IMR-90 (cell line): ENCODE data around the gene IGF1R. TPM values are rescaled to one million over a fixed set of nuclear protein-coding genes. Genes with fewer than 3 reads are reported as not detected.

Experiments
- ATAC-seq: fragments of 200-7000 bp; cut with Tn5 transposase; 2 replicates; pipeline ENCODE4 v1.9.1; 2020; ENCODE audit warnings: low read depth, mild to moderate bottlenecking, moderate library complexity
- BruUV-seq: library from RNA; stranded (reverse); fragments of 400-500 nt; replicated peaks from 2 replicates; lab custom pipeline; 2021; lab: Mats Ljungman, UMichigan
- CTCF ChIA-PET: fragments of 300-600 bp; formaldehyde crosslinking; extraction: SDS; loops from one replicate; lab custom pipeline; 2021; ENCODE audit warnings: antibody characterized with exemption; lab: Yijun Ruan, JAX
- POLR2A ChIA-PET: fragments of 300-600 bp; sonication (Branson Sonifier 250); formaldehyde crosslinking; loops from one replicate; lab custom pipeline; 2022; ENCODE audit warnings: antibody characterized with exemption; ENCODE audit not compliant: unreplicated experiment; lab: Charles Lee
- DNase-seq: peaks from one replicate; pipeline ENCODE4 v3.0.0; 2013
- H2AFZ ChIP-seq: replicated peaks from 2 replicates; pipeline ENCODE3; 2013; ENCODE audit warnings: low read length, mild to moderate bottlenecking; ENCODE audit not compliant: poor library complexity
- H2AK5ac ChIP-seq: 2 replicates; pipeline ENCODE4 v1.6.1; 2013; ENCODE audit warnings: low read depth, low read length, inconsistent platforms
- H2AK9ac ChIP-seq: replicated peaks from 2 replicates; pipeline ENCODE3; 2013; ENCODE audit warnings: mild to moderate bottlenecking, low read depth, low read length, moderate library complexity; ENCODE audit not compliant: poor library complexity
- H2BK120ac ChIP-seq: 2 replicates; pipeline ENCODE4 v1.6.1; 2013; ENCODE audit warnings: low read depth, low read length, inconsistent platforms
- H2BK15ac ChIP-seq: 3 replicates; pipeline ENCODE4 v1.6.1; 2013; ENCODE audit warnings: low read depth, low read length, inconsistent platforms
- H2BK20ac ChIP-seq: 2 replicates; pipeline ENCODE4 v1.6.1; 2013; ENCODE audit warnings: low read depth, mild to moderate bottlenecking, inconsistent platforms, low read length, moderate library complexity
- H2BK5ac ChIP-seq: 2 replicates; pipeline ENCODE4 v1.6.1; 2013; ENCODE audit warnings: mild to moderate bottlenecking, low read depth, low read length, inconsistent platforms; ENCODE audit not compliant: poor library complexity, severe bottlenecking
- H3K14ac ChIP-seq: replicated peaks from 2 replicates; pipeline ENCODE4 v1.6.1; 2013; ENCODE audit warnings: low read depth, low read length, inconsistent platforms
- H3K18ac ChIP-seq: 2 replicates; pipeline ENCODE4 v1.6.1; 2013; ENCODE audit warnings: low read depth, low read length, control low read depth
- H3K23ac ChIP-seq: 2 replicates; pipeline ENCODE4 v1.6.1; 2013; ENCODE audit warnings: low read depth, low read length, inconsistent platforms
- H3K27ac ChIP-seq: 2 replicates; pipeline ENCODE4 v1.5.1; 2013; ENCODE audit warnings: mild to moderate bottlenecking, control low read depth, low read length; ENCODE audit not compliant: insufficient read depth
- H3K27me3 ChIP-seq: 2 replicates; pipeline ENCODE4 v1.6.1; 2013; ENCODE audit warnings: low read length; ENCODE audit not compliant: control insufficient read depth, insufficient read depth
- H3K36me3 ChIP-seq: 2 replicates; pipeline ENCODE4 v1.6.1; 2013; ENCODE audit warnings: low read length, mixed read lengths; ENCODE audit not compliant: control insufficient read depth, insufficient read depth
- H3K4ac ChIP-seq: 2 replicates; pipeline ENCODE4 v1.6.1; 2013; ENCODE audit warnings: low read depth, low read length, inconsistent platforms
- H3K4me1 ChIP-seq: 2 replicates; pipeline ENCODE4 v1.6.1; 2013; ENCODE audit warnings: low read length, mixed read lengths; ENCODE audit not compliant: control insufficient read depth, insufficient read depth
- H3K4me2 ChIP-seq: 2 replicates; pipeline ENCODE4 v1.6.1; 2013; ENCODE audit warnings: low read depth, mild to moderate bottlenecking, control low read depth, low read length, moderate library complexity
- H3K4me3 ChIP-seq: 2 replicates; pipeline ENCODE4 v1.5.1; 2013; ENCODE audit warnings: low read depth, mild to moderate bottlenecking, control low read depth, low read length, moderate library complexity; ENCODE audit not compliant: insufficient read depth
- H3K56ac ChIP-seq: 2 replicates; pipeline ENCODE4 v1.6.1; 2013; ENCODE audit warnings: low read length, inconsistent platforms; ENCODE audit not compliant: insufficient read depth; ENCODE audit errors: extremely low read depth
- H3K79me1 ChIP-seq, 2 experiments: 2 replicates each; pipeline ENCODE4 v1.6.1; 2013; ENCODE audit warnings: low read length in 2 of 2, inconsistent platforms in 1 of 2, low read depth in 1 of 2
- H3K9ac ChIP-seq: 2 replicates; pipeline ENCODE4 v1.6.1; 2013; ENCODE audit warnings: low read depth, low read length, control low read depth
- H3K9me1 ChIP-seq: 2 replicates; pipeline ENCODE4 v1.6.1; 2013; ENCODE audit warnings: low read length, inconsistent platforms; ENCODE audit not compliant: insufficient read depth
- H3K9me3 ChIP-seq: 2 replicates; pipeline ENCODE4 v1.6.1; 2013; ENCODE audit warnings: low read length; ENCODE audit not compliant: control insufficient read depth, insufficient read depth
- H4K20me1 ChIP-seq: 2 replicates; pipeline ENCODE4 v1.6.1; 2013; ENCODE audit warnings: low read length, inconsistent platforms; ENCODE audit not compliant: insufficient read depth
- H4K5ac ChIP-seq: 2 replicates; pipeline ENCODE4 v1.6.1; 2013; ENCODE audit warnings: mild to moderate bottlenecking, low read depth, low read length, control low read depth
- H4K8ac ChIP-seq, 2 experiments: 2 replicates each; pipeline ENCODE4 v1.6.1; 2013; ENCODE audit warnings: low read depth in 2 of 2, low read length in 2 of 2, control low read depth in 1 of 2, inconsistent platforms in 1 of 2
- H4K91ac ChIP-seq: 2 replicates; pipeline ENCODE4 v1.6.1; 2013; ENCODE audit warnings: low read depth, low read length, inconsistent platforms; ENCODE audit not compliant: insufficient read depth
- CEBPB ChIP-seq: IDR thresholded peaks from 2 replicates; pipeline ENCODE4 v1.6.1; 2012; ENCODE audit warnings: low read depth, low read length, improper control_type of control experiment
- CHD1 ChIP-seq: IDR thresholded peaks from 2 replicates; pipeline ENCODE4 v1.6.1; 2012; ENCODE audit warnings: low read depth, low read length, improper control_type of control experiment
- MAFK ChIP-seq: IDR thresholded peaks from 2 replicates; pipeline ENCODE4 v1.6.1; 2012; ENCODE audit warnings: low read depth, low read length, improper control_type of control experiment
- MXI1 ChIP-seq: IDR thresholded peaks from 2 replicates; pipeline ENCODE4 v1.6.1; 2012; ENCODE audit warnings: low read depth, mild to moderate bottlenecking, low read length, moderate library complexity, borderline replicate concordance
- NFE2L2 ChIP-seq: fragments of 150-350 bp; IDR thresholded peaks from 2 replicates; pipeline ENCODE4 v1.6.1; 2016; ENCODE audit warnings: low read depth, mild to moderate bottlenecking, low read length
- POLR2A ChIP-seq: IDR thresholded peaks from 2 replicates; pipeline ENCODE4 v1.6.1; 2012; ENCODE audit warnings: mild to moderate bottlenecking, low read depth, low read length
- RAD21 ChIP-seq: IDR thresholded peaks from 2 replicates; pipeline ENCODE4 v1.6.1; 2012; ENCODE audit warnings: low read length, improper control_type of control experiment
- RCOR1 ChIP-seq: IDR thresholded peaks from 2 replicates; pipeline ENCODE4 v1.6.1; 2012; ENCODE audit warnings: mild to moderate bottlenecking, low read length, improper control_type of control experiment; ENCODE audit not compliant: insufficient replicate concordance
- RFX5 ChIP-seq: IDR thresholded peaks from 2 replicates; pipeline ENCODE4 v1.8.0; 2012; ENCODE audit warnings: low read depth, mild to moderate bottlenecking, low read length, moderate library complexity
- SMC3 ChIP-seq: fragments of 150-350 bp; IDR thresholded peaks from 2 replicates; pipeline ENCODE4 v1.6.1; 2016; ENCODE audit warnings: low read depth, mild to moderate bottlenecking, antibody characterized with exemption, low read length, moderate library complexity
- WGBS, 2 experiments: methylation state at CpG; one replicate each; pipeline versions ENCODE4 v1.1.5 to v1.1.7; 2013; ENCODE audit warnings: missing lambda C conversion rate in 2 of 2; ENCODE audit not compliant: insufficient read length in 1 of 2; ENCODE audit errors: extremely low coverage in 2 of 2; 5-methylcytosine and 5-hydroxymethylcytosine counted together
- dilution Hi-C: fragments of 300-500 bp; cut with HindIII; formaldehyde crosslinking; loops from one replicate; pipeline ENCODE4 v1.14.3; 2018; ENCODE audit warnings: low sequenced_read_pairs; ENCODE audit not compliant: unreplicated experiment
- in situ Hi-C: fragments of 300-500 bp; cut with MboI; formaldehyde crosslinking; loops from 3 replicates; pipeline ENCODE4 v1.14.3; 2019; ENCODE audit warnings: low sequenced_read_pairs, inconsistent platforms, mixed read lengths
- intact Hi-C: fragments of 100-400 bp; cut with micrococcal nuclease; formaldehyde crosslinking; loops from 2 replicates; pipeline ENCODE4 v1.10.0; 2022
- polyA plus RNA-seq, 3 experiments: library from polyadenylated mRNA; depleted of rRNA; stranded (reverse); fragments of >200 nt; gene quantifications; 2 replicates each; pipeline ENCODE4 v1.2.3, GENCODE V29; 2012; ENCODE audit warnings: low replicate concordance in 1 of 3
- total RNA-seq: library from RNA; depleted of rRNA; stranded (reverse); fragments of >200 nt; gene quantifications from 2 replicates; pipeline ENCODE4 v1.2.3, GENCODE V29; 2012
- TF ChIP-seq, protein P1 (sequence below): fragments of 150-350 bp; IDR thresholded peaks from 2 replicates; pipeline ENCODE4 v1.6.1; 2017; ENCODE audit warnings: mild to moderate bottlenecking, antibody characterized with exemption, low read length, low read depth
- TF ChIP-seq, protein P2 (sequence below): conservative IDR thresholded peaks from 2 replicates; pipeline ENCODE4 v1.5.1; 2012; ENCODE audit warnings: mild to moderate bottlenecking, low read depth, low read length, improper control_type of control experiment
- TF ChIP-seq, protein P3 (sequence below): fragments of 150-350 bp; IDR thresholded peaks from 2 replicates; pipeline ENCODE4 v1.6.1; 2016; ENCODE audit warnings: low read depth, mild to moderate bottlenecking, low read length, moderate library complexity, borderline replicate concordance

IGF1R gene
- total and polyA plus RNA-seq, 2 of the 4 experiments (the other 2 are of a cell fraction) = 24.0 to 24.9 TPM

DNA sequence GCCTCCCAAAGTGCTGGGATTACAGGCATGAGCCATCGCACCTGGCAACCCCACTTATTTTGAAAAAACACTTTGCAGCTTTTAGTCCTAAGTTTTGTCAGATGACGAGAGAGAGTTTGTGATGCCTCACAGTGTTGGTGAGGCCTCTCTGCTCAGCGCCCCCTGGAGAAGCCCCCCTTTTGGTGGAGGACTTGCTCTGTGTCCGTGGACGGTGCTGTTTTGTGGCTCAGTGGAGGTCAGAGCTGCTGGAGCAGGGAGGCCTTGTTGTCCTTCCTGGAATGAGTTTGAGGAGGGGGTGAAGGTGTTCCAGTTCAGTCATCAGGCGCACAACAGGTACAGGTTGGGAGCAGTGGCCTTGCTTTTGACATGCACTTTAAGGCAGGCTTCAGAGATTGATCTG, 301.3 kb downstream of the IGF1R start:
- no peaks in the 10 kb centered on the region for H3K27me3 ChIP-seq
- in situ Hi-C loops (no loop called here), intact Hi-C loops (no loop called here), dilution Hi-C loops (loop anchor here (25.0 kb wide), 1 partner anchor 113 kb away; no protein-coding TSS in a partner anchor)
- H2BK120ac ChIP-seq = no peak overlapping the region
- no peak overlapping the region for H3K4me2 ChIP-seq
- ATAC-seq (no peak), DNase-seq (no peak)
- H3K9me1 ChIP-seq = peaks cover 28% of the 10 kb centered on the region
- no peak overlapping the region for H4K5ac ChIP-seq
- H4K20me1 ChIP-seq = no peaks in the 10 kb centered on the region
- BruUV-seq = no TSS peak
- peaks cover 17 to 60% of the 10 kb centered on the region in 2 experiments; a peak in 3 of 4 replicates for H3K79me1 ChIP-seq
- CTCF ChIA-PET = interaction anchor here (0.7 to 0.9 kb wide), 2 partner anchors 10 to 295 kb away, joined by 3 read pairs; no protein-coding TSS in a partner anchor
- H3K4ac ChIP-seq = no peak overlapping the region
- H2AFZ ChIP-seq = no peak overlapping the region
- H3K9me3 ChIP-seq = no peaks in the 10 kb centered on the region
- no peak overlapping the region for H2AK5ac ChIP-seq
- H3K14ac ChIP-seq = no peak overlapping the region
- H3K9ac ChIP-seq = no peak overlapping the region
- H2BK15ac ChIP-seq = no peak overlapping the region
- no peak overlapping the region for H3K18ac ChIP-seq
- H2BK5ac ChIP-seq = no peak overlapping the region
- H3K56ac ChIP-seq = no peak overlapping the region
- 100% methylated on average over 1 of the region's 6 CpGs; no CpG with 5 or more reads in 1 of the 2 experiments for WGBS, 2 experiments
- no peak overlapping the region for H3K4me3 ChIP-seq
- H2AK9ac ChIP-seq = no peak overlapping the region
- H4K8ac ChIP-seq = no peak overlapping the region
- peaks cover 26% of the 10 kb centered on the region for H3K4me1 ChIP-seq
- H2BK20ac ChIP-seq = no peak overlapping the region
- POLR2A ChIA-PET = no interaction called here
- TF ChIP-seq RFX5 (no peak), RAD21 (no peak), POLR2A (no peak), NFE2L2 (no peak), CEBPB (no peak), MAFK (no peak), CHD1 (no peak), SMC3 (no peak), MXI1 (no peak), RCOR1 (no peak)
- TF ChIP-seq, protein P1, sequence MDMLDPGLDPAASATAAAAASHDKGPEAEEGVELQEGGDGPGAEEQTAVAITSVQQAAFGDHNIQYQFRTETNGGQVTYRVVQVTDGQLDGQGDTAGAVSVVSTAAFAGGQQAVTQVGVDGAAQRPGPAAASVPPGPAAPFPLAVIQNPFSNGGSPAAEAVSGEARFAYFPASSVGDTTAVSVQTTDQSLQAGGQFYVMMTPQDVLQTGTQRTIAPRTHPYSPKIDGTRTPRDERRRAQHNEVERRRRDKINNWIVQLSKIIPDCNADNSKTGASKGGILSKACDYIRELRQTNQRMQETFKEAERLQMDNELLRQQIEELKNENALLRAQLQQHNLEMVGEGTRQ = no peak
- TF ChIP-seq, protein P2, sequence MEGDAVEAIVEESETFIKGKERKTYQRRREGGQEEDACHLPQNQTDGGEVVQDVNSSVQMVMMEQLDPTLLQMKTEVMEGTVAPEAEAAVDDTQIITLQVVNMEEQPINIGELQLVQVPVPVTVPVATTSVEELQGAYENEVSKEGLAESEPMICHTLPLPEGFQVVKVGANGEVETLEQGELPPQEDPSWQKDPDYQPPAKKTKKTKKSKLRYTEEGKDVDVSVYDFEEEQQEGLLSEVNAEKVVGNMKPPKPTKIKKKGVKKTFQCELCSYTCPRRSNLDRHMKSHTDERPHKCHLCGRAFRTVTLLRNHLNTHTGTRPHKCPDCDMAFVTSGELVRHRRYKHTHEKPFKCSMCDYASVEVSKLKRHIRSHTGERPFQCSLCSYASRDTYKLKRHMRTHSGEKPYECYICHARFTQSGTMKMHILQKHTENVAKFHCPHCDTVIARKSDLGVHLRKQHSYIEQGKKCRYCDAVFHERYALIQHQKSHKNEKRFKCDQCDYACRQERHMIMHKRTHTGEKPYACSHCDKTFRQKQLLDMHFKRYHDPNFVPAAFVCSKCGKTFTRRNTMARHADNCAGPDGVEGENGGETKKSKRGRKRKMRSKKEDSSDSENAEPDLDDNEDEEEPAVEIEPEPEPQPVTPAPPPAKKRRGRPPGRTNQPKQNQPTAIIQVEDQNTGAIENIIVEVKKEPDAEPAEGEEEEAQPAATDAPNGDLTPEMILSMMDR = no peak
- TF ChIP-seq, protein P3, sequence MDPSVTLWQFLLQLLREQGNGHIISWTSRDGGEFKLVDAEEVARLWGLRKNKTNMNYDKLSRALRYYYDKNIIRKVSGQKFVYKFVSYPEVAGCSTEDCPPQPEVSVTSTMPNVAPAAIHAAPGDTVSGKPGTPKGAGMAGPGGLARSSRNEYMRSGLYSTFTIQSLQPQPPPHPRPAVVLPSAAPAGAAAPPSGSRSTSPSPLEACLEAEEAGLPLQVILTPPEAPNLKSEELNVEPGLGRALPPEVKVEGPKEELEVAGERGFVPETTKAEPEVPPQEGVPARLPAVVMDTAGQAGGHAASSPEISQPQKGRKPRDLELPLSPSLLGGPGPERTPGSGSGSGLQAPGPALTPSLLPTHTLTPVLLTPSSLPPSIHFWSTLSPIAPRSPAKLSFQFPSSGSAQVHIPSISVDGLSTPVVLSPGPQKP = no peak
- H4K91ac ChIP-seq = no peak overlapping the region
- H3K27ac ChIP-seq = no peak overlapping the region
- no peak overlapping the region for H3K23ac ChIP-seq
- peaks cover 68% of the 10 kb centered on the region for H3K36me3 ChIP-seq
